Measurements from ENCODE around the gene PTPRM.

GRCh38 chr18:7683753-7684152, 116.6 kb downstream of the PTPRM start:
- no peak for TF ChIP-seq CTCF (IDR thresholded peaks at IDR 0.05; ENCODE audit: borderline replicate concordance, extremely low read depth, low read length, poor library complexity, severe bottlenecking)
- TF ChIP-seq EZH2 (IDR thresholded peaks at IDR 0.05; ENCODE audit: borderline replicate concordance, low read depth, low read length, severe bottlenecking) = no peak

Measured in DND-41 (cell line).